Esophagus muscularis mucosa (tissue), 4 donors: Measurements from ENCODE around the gene CIC. TPM values are rescaled to one million over a fixed set of nuclear protein-coding genes. Genes with fewer than 3 reads are reported as not detected.

ENCODE experiments used
- DNase-seq: peaks from one replicate; pipeline ENCODE4 v3.0.0-alpha.2; 2017; ENCODE audit errors: extremely low spot score
- H3K27ac ChIP-seq, 4 donors: fragments of 200-600 bp; sonication (generic); replicated peaks in 1 of 4; 1 replicate in 3 of 4; 2 replicates in 1 of 4; pipeline ENCODE4 v1.5.1; 2016 to 2019; ENCODE audit warnings: mild to moderate bottlenecking in 1 of 4
- H3K27me3 ChIP-seq, 4 donors: fragments of 200-600 bp; sonication (generic); one replicate each; pipeline versions ENCODE4 v1.5.1 to v1.6.0; 2016 to 2019
- H3K36me3 ChIP-seq, 4 donors: fragments of 200-600 bp; sonication (generic); one replicate each; pipeline ENCODE4 v1.5.1; 2016 to 2019
- H3K4me1 ChIP-seq, 4 donors: fragments of 200-600 bp; sonication (generic); one replicate each; pipeline ENCODE4 v1.5.1; 2016 to 2019
- H3K4me3 ChIP-seq, 4 donors: fragments of 200-600 bp; sonication (generic); 1 replicate in 2 of 4; 2 replicates in 2 of 4; pipeline ENCODE4 v1.5.1; 2016 to 2019; ENCODE audit warnings: mild to moderate bottlenecking in 4 of 4, moderate library complexity in 1 of 4
- H3K9me3 ChIP-seq, 4 donors: fragments of 200-600 bp; sonication (generic); 1 replicate in 3 of 4; 2 replicates in 1 of 4; pipeline ENCODE4 v1.5.1; 2016 to 2019
- CTCF ChIP-seq, 3 experiments: fragments of 200-600 bp in 2 of 3; fragments of 450-650 bp in 1 of 3; sonication (generic) in 2 of 3; IDR thresholded peaks; one replicate each; pipeline ENCODE4 v1.5.1; 2017 to 2019; ENCODE audit warnings: antibody characterized with exemption in 3 of 3, mild to moderate bottlenecking in 2 of 3, moderate library complexity in 1 of 3
- EP300 ChIP-seq: sonication (generic); formaldehyde crosslinking; IDR thresholded peaks from one replicate; pipeline ENCODE4 v1.6.1; 2017; ENCODE audit warnings: antibody characterized with exemption
- POLR2A ChIP-seq: fragments of 450-650 bp; IDR thresholded peaks from one replicate; pipeline ENCODE4 v1.6.1; 2017; ENCODE audit warnings: antibody characterized with exemption, moderate library complexity, mild to moderate bottlenecking, low read depth
- POLR2AphosphoS5 ChIP-seq, 2 donors: sonication (generic); formaldehyde crosslinking; IDR thresholded peaks; one replicate each; pipeline ENCODE4 v1.6.1; 2017; ENCODE audit warnings: antibody characterized with exemption in 2 of 2
- WGBS: methylation state at CpG from one replicate; pipeline ENCODE4 v1.1.5; 2018; 5-methylcytosine and 5-hydroxymethylcytosine counted together
- intact Hi-C: fragments of 100-400 bp; cut with DNase I; formaldehyde crosslinking; loops from one replicate; pipeline ENCODE4 v1.15.1; 2023
- total RNA-seq, 4 donors: library from RNA; depleted of rRNA; stranded (reverse); fragments of >200 nt; gene quantifications; one replicate each; pipeline versions ENCODE4 v1.1.0 to v1.2.1, GENCODE V29; 2016

CIC gene
- total RNA-seq, 4 donors from 2014 or later, result 37.8 to 74.2 (median 56.3) TPM

- H3K27ac ChIP-seq, result no peak overlapping the region
- WGBS, result 86% methylated on average over 15 of the region's 17 CpGs
- no peak overlapping the region for H3K4me3 ChIP-seq
- H3K27me3 ChIP-seq, result no peaks in the 10 kb centered on the region
- no peaks in the 10 kb centered on the region for H3K4me1 ChIP-seq
- H3K9me3 ChIP-seq, result no peaks in the 10 kb centered on the region
- H3K36me3 ChIP-seq, result peaks cover 12 to 85% (median 62%) of the 10 kb centered on the region in 4 donors
- intact Hi-C loops, result no loop called here
- no peak for DNase-seq
- TF ChIP-seq POLR2A, result no peak
- no peak for TF ChIP-seq EP300
Measured at GRCh38 chr19:42343344-42344110, 74.5 kb downstream of the CIC start.

- 90% methylated on average over 13 of the region's 18 CpGs for WGBS
- H3K4me3 ChIP-seq, result no peak overlapping the region
- H3K27me3 ChIP-seq, result no peaks in the 10 kb centered on the region
- no peak for DNase-seq
- H3K4me1 ChIP-seq, result no peaks in the 10 kb centered on the region
- intact Hi-C loops, result no loop called here
- no peaks in the 10 kb centered on the region for H3K9me3 ChIP-seq
- H3K36me3 ChIP-seq, result peaks cover 12 to 91% (median 64%) of the 10 kb centered on the region in 4 donors
- no peak overlapping the region for H3K27ac ChIP-seq
- TF ChIP-seq CTCF (IDR thresholded peaks at IDR 0.05), result no peak
- no peak for TF ChIP-seq POLR2A
- no peak for TF ChIP-seq EP300
- no peak for TF ChIP-seq POLR2AphosphoS5 (IDR thresholded peaks at IDR 0.05)
Measured at GRCh38 chr19:42344336-42344893, 75.4 kb downstream of the CIC start.

Other genes with a start within 250 kb of the CIC start
- gene GRIK5, start 199.0 kb upstream of the CIC start, total RNA-seq, result 10 to 100 TPM in 2 of 4 donors, 1 to 10 TPM in 2; 8.6 to 27.6 (median 13.8) TPM
- gene ZNF574, start 193.1 kb upstream of the CIC start, total RNA-seq, result 10 to 100 TPM; 15.0 to 28.4 (median 21.7) TPM
- gene POU2F2, start 136.8 kb upstream of the CIC start, total RNA-seq, result 1 to 10 TPM in 3 of 4 donors, under 1 TPM in 1; 0.52 to 2.5 (median 1.5) TPM
- gene DEDD2, start 51.6 kb upstream of the CIC start, total RNA-seq, result 10 to 100 TPM; 22.0 to 42.1 (median 31.2) TPM
- gene ZNF526, start 48.9 kb upstream of the CIC start, total RNA-seq, result 1 to 10 TPM; 4.3 to 8.6 (median 7.1) TPM
- gene GSK3A, start 26.6 kb upstream of the CIC start, total RNA-seq, result 10 to 100 TPM; 33.8 to 46.1 (median 41.8) TPM
- 10 to 100 TPM; 16.6 to 38.8 (median 35.5) TPM for gene ERF, start 14.1 kb upstream of the CIC start, total RNA-seq
- gene PRR19, start 32.9 kb downstream of the CIC start, total RNA-seq, result under 1 TPM in 2 of 4 donors, not detected in 2; 0.17 to 0.50 TPM
- gene PAFAH1B3, start 33.4 kb downstream of the CIC start, total RNA-seq, result 1 to 10 TPM in 3 of 4 donors, under 1 TPM in 1; 0.83 to 8.6 (median 7.2) TPM
- not detected for gene TMEM145, start 44.1 kb downstream of the CIC start, total RNA-seq
- 10 to 100 TPM; 18.2 to 46.2 (median 25.5) TPM for gene MEGF8, start 56.4 kb downstream of the CIC start, total RNA-seq
- 1 to 10 TPM in 1 of 4 donors, under 1 TPM in 1, not detected in 2; 0.92 to 2.5 TPM for gene CNFN, start 121.0 kb downstream of the CIC start, total RNA-seq
- 10 to 100 TPM in 1 of 4 donors, 1 to 10 TPM in 3; 3.6 to 10.6 (median 5.9) TPM for gene LIPE, start 158.1 kb downstream of the CIC start, total RNA-seq
- gene CXCL17, start 173.7 kb downstream of the CIC start, total RNA-seq, result 1 to 10 TPM in 1 of 4 donors, not detected in 3; 1.2 TPM